GM12878 (cell line): ENCODE results near the gene IL36B. TPM values are rescaled to one million over a fixed set of nuclear protein-coding genes. Genes with fewer than 3 reads are reported as not detected.

Experiments used
- CREM ChIP-seq: IDR thresholded peaks from 2 replicates; pipeline ENCODE4 v1.6.1; 2014; ENCODE audit warnings: antibody characterized with exemption, low read depth
- ELK1 ChIP-seq: IDR thresholded peaks from 2 replicates; pipeline ENCODE4 v1.6.1; 2012; ENCODE audit warnings: low read depth, low read length, improper control_type of control experiment
- GABPA ChIP-seq: IDR thresholded peaks from 2 replicates; pipeline ENCODE4 v1.6.1; 2014; ENCODE audit warnings: antibody characterized with exemption, low read depth, mild to moderate bottlenecking, inconsistent platforms
- KLF5 ChIP-seq: fragments of 450-650 bp; IDR thresholded peaks from 2 replicates; pipeline ENCODE4 v1.6.1; 2014; ENCODE audit warnings: mild to moderate bottlenecking; ENCODE audit not compliant: partially characterized antibody
- NFIC ChIP-seq: IDR thresholded peaks from 2 replicates; pipeline ENCODE4 v1.6.1; 2012; ENCODE audit warnings: low read depth, mild to moderate bottlenecking, inconsistent platforms, low read length, moderate library complexity
- PAX5 ChIP-seq: IDR thresholded peaks from 2 replicates; pipeline ENCODE4 v1.6.1; 2011; ENCODE audit warnings: low read depth, low read length, borderline replicate concordance
- RB1 ChIP-seq: fragments of 450-650 bp; formaldehyde crosslinking; IDR thresholded peaks from 2 replicates; pipeline ENCODE4 v1.6.1; 2017; ENCODE audit warnings: mild to moderate bottlenecking, borderline replicate concordance
- ZBTB33 ChIP-seq: fragments of 450-650 bp; IDR thresholded peaks from 2 replicates; pipeline ENCODE4 v1.6.1; 2017; ENCODE audit warnings: mild to moderate bottlenecking
- polyA plus RNA-seq, 11 experiments: library from polyadenylated mRNA; depleted of rRNA in 4 of 11; unstranded in 6 of 11; stranded (reverse) in 5 of 11; fragments of >200 nt; fragmentation: Nextera tagmentation in 4 of 11; fragmentation: Illumina TruSeq in 1 of 11; extraction: Ambion mirVana in 4 of 11; extraction: Trizol in 1 of 11; gene quantifications; 1 replicate in 1 of 11; 2 replicates in 10 of 11; pipeline versions ENCODE4 v1.2.1 to v1.2.3, GENCODE V29; 2011 to 2016; ENCODE audit warnings: inconsistent platforms in 2 of 11, missing spikeins in 2 of 11, low read depth in 1 of 11
- total RNA-seq, 4 experiments: library from RNA; depleted of rRNA in 3 of 4; stranded (reverse); fragments of >200 nt in 3 of 4; fragmentation: Illumina TruSeq in 1 of 4; extraction: Trizol in 1 of 4; gene quantifications; 2 replicates each; pipeline versions ENCODE4 v1.2.1 to v1.2.3, GENCODE V29; 2013 to 2021
- TF ChIP-seq, protein P1 (sequence below): IDR thresholded peaks from 2 replicates; pipeline ENCODE4 v1.6.1; 2012; ENCODE audit warnings: mild to moderate bottlenecking, low read depth, low read length

IL36B gene
- total and polyA plus RNA-seq, 10 of the 15 experiments (the other 5 are each of a cell fraction or from before 2014, with no cell fraction given) = not detected

- TF ChIP-seq NFIC (no peak), RB1 (no peak), PAX5 (no peak), ZBTB33 (no peak), CREM (no peak), GABPA (no peak), KLF5 (no peak), ELK1 (no peak)
- TF ChIP-seq, protein P1, sequence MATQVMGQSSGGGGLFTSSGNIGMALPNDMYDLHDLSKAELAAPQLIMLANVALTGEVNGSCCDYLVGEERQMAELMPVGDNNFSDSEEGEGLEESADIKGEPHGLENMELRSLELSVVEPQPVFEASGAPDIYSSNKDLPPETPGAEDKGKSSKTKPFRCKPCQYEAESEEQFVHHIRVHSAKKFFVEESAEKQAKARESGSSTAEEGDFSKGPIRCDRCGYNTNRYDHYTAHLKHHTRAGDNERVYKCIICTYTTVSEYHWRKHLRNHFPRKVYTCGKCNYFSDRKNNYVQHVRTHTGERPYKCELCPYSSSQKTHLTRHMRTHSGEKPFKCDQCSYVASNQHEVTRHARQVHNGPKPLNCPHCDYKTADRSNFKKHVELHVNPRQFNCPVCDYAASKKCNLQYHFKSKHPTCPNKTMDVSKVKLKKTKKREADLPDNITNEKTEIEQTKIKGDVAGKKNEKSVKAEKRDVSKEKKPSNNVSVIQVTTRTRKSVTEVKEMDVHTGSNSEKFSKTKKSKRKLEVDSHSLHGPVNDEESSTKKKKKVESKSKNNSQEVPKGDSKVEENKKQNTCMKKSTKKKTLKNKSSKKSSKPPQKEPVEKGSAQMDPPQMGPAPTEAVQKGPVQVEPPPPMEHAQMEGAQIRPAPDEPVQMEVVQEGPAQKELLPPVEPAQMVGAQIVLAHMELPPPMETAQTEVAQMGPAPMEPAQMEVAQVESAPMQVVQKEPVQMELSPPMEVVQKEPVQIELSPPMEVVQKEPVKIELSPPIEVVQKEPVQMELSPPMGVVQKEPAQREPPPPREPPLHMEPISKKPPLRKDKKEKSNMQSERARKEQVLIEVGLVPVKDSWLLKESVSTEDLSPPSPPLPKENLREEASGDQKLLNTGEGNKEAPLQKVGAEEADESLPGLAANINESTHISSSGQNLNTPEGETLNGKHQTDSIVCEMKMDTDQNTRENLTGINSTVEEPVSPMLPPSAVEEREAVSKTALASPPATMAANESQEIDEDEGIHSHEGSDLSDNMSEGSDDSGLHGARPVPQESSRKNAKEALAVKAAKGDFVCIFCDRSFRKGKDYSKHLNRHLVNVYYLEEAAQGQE = no peak
Measured at GRCh38 chr2:113028112-113028511, 24.6 kb downstream of the IL36B start (continued).
